Measurements from ENCODE around the gene ANXA8. TPM values are rescaled to one million over a fixed set of nuclear protein-coding genes. Genes with fewer than 3 reads are reported as not detected.
"Not testable (repeated sequence)": the region's sequence is repeated elsewhere in the genome, so short reads cannot be mapped to it uniquely, and the experiment has no call there.

The ANXA8 gene
- total RNA-seq (2014; rRNA removed; shearing (Covaris generic)) = 0.15 TPM in 1 of 2 replicates, not detected in the other

- H3K36me3 ChIP-seq (replicated peaks; ENCODE audit: control insufficient read depth, insufficient read depth, low read length); H3K27me3 ChIP-seq (ENCODE audit: control insufficient read depth, insufficient read depth, low read length); H3K4me3 ChIP-seq (ENCODE audit: insufficient read depth, low read depth, low read length); DNase-seq: not testable (repeated sequence)
Measured at GRCh38 chr10:47483923-47484322, at the start of gene ANXA8. Gene ANXA8, minus strand, starts transcription at chr10:47484115. Its CDS starts 182 bp downstream, at chr10:47483933.

GRCh38 chr10:47523475-47523874, 39.6 kb upstream of the ANXA8 start, which contains the start of gene AGAP9:
Gene AGAP9, minus strand, starts transcription at chr10:47523638. Its CDS starts 112 bp downstream, at chr10:47523526.
- not testable (repeated sequence) for H3K27me3 ChIP-seq (ENCODE audit: control insufficient read depth, insufficient read depth, low read length); DNase-seq; H3K4me3 ChIP-seq (ENCODE audit: insufficient read depth, low read depth, low read length); H3K36me3 ChIP-seq (replicated peaks; ENCODE audit: control insufficient read depth, insufficient read depth, low read length)

GRCh38 chr10:47502313-47502712, 18.4 kb upstream of the ANXA8 start:
- not testable (repeated sequence) for DNase-seq; H3K4me3 ChIP-seq (ENCODE audit: insufficient read depth, low read depth, low read length); H3K27me3 ChIP-seq (ENCODE audit: control insufficient read depth, insufficient read depth, low read length); H3K36me3 ChIP-seq (replicated peaks; ENCODE audit: control insufficient read depth, insufficient read depth, low read length)

- not testable (repeated sequence) for DNase-seq; H3K36me3 ChIP-seq (replicated peaks; ENCODE audit: control insufficient read depth, insufficient read depth, low read length); H3K4me3 ChIP-seq (ENCODE audit: insufficient read depth, low read depth, low read length); H3K27me3 ChIP-seq (ENCODE audit: control insufficient read depth, insufficient read depth, low read length)
Measured at GRCh38 chr10:47494226-47494625, 10.3 kb upstream of the ANXA8 start.

- not testable (repeated sequence) for H3K4me3 ChIP-seq (ENCODE audit: insufficient read depth, low read depth, low read length); H3K36me3 ChIP-seq (replicated peaks; ENCODE audit: control insufficient read depth, insufficient read depth, low read length); H3K27me3 ChIP-seq (ENCODE audit: control insufficient read depth, insufficient read depth, low read length); DNase-seq
Measured at GRCh38 chr10:47491600-47491999, 7.7 kb upstream of the ANXA8 start, which contains the start of gene FAM25G. Gene FAM25G, minus strand, starts transcription at chr10:47491700. Its CDS starts 26 bp downstream, at chr10:47491674.

- H3K4me3 ChIP-seq (ENCODE audit: insufficient read depth, low read depth, low read length); H3K27me3 ChIP-seq (ENCODE audit: control insufficient read depth, insufficient read depth, low read length); H3K36me3 ChIP-seq (replicated peaks; ENCODE audit: control insufficient read depth, insufficient read depth, low read length); DNase-seq: not testable (repeated sequence)
Measured at GRCh38 chr10:47489630-47490029, 5.7 kb upstream of the ANXA8 start.

- DNase-seq; H3K4me3 ChIP-seq (ENCODE audit: insufficient read depth, low read depth, low read length); H3K27me3 ChIP-seq (ENCODE audit: control insufficient read depth, insufficient read depth, low read length); H3K36me3 ChIP-seq (replicated peaks; ENCODE audit: control insufficient read depth, insufficient read depth, low read length): not testable (repeated sequence)
Measured at GRCh38 chr10:47485943-47486342, 2.0 kb upstream of the ANXA8 start.

GRCh38 chr10:47484786-47485185, 871 bp upstream of the ANXA8 start:
- not testable (repeated sequence) for H3K4me3 ChIP-seq (ENCODE audit: insufficient read depth, low read depth, low read length); H3K36me3 ChIP-seq (replicated peaks; ENCODE audit: control insufficient read depth, insufficient read depth, low read length); H3K27me3 ChIP-seq (ENCODE audit: control insufficient read depth, insufficient read depth, low read length); DNase-seq

GRCh38 chr10:47482367-47482766, 1.5 kb downstream of the ANXA8 start:
- not testable (repeated sequence) for H3K36me3 ChIP-seq (replicated peaks; ENCODE audit: control insufficient read depth, insufficient read depth, low read length); DNase-seq; H3K4me3 ChIP-seq (ENCODE audit: insufficient read depth, low read depth, low read length); H3K27me3 ChIP-seq (ENCODE audit: control insufficient read depth, insufficient read depth, low read length)

GRCh38 chr10:47481768-47482181, 2.1 kb downstream of the ANXA8 start:
- not testable (repeated sequence) for H3K36me3 ChIP-seq (replicated peaks; ENCODE audit: control insufficient read depth, insufficient read depth, low read length); H3K27me3 ChIP-seq (ENCODE audit: control insufficient read depth, insufficient read depth, low read length); DNase-seq; H3K4me3 ChIP-seq (ENCODE audit: insufficient read depth, low read depth, low read length)

- not testable (repeated sequence) for H3K36me3 ChIP-seq (replicated peaks; ENCODE audit: control insufficient read depth, insufficient read depth, low read length); DNase-seq; H3K4me3 ChIP-seq (ENCODE audit: insufficient read depth, low read depth, low read length); H3K27me3 ChIP-seq (ENCODE audit: control insufficient read depth, insufficient read depth, low read length)
Measured at GRCh38 chr10:47481182-47481766, 2.6 kb downstream of the ANXA8 start.

GRCh38 chr10:47480133-47480532, 3.8 kb downstream of the ANXA8 start:
- H3K4me3 ChIP-seq (ENCODE audit: insufficient read depth, low read depth, low read length); H3K36me3 ChIP-seq (replicated peaks; ENCODE audit: control insufficient read depth, insufficient read depth, low read length); DNase-seq; H3K27me3 ChIP-seq (ENCODE audit: control insufficient read depth, insufficient read depth, low read length): not testable (repeated sequence)

GRCh38 chr10:47478114-47478513, 5.8 kb downstream of the ANXA8 start:
- H3K27me3 ChIP-seq (ENCODE audit: control insufficient read depth, insufficient read depth, low read length); DNase-seq: not testable (repeated sequence)

GRCh38 chr10:47477078-47477477, 6.8 kb downstream of the ANXA8 start:
- H3K27me3 ChIP-seq (ENCODE audit: control insufficient read depth, insufficient read depth, low read length); H3K4me3 ChIP-seq (ENCODE audit: insufficient read depth, low read depth, low read length); H3K36me3 ChIP-seq (replicated peaks; ENCODE audit: control insufficient read depth, insufficient read depth, low read length); DNase-seq: not testable (repeated sequence)

More at GRCh38 chr10:47478114-47478513, 5.8 kb downstream of the ANXA8 start:
- H3K4me3 ChIP-seq (ENCODE audit: insufficient read depth, low read depth, low read length); H3K36me3 ChIP-seq (replicated peaks; ENCODE audit: control insufficient read depth, insufficient read depth, low read length): not testable (repeated sequence)

GRCh38 chr10:47475101-47475500, 8.8 kb downstream of the ANXA8 start:
- DNase-seq; H3K36me3 ChIP-seq (replicated peaks; ENCODE audit: control insufficient read depth, insufficient read depth, low read length); H3K4me3 ChIP-seq (ENCODE audit: insufficient read depth, low read depth, low read length); H3K27me3 ChIP-seq (ENCODE audit: control insufficient read depth, insufficient read depth, low read length): not testable (repeated sequence)
